Astrocyte (in vitro differentiated cells and primary cell): ENCODE results near the gene DNAAF5. TPM values are rescaled to one million over a fixed set of nuclear protein-coding genes. Genes with fewer than 3 reads are reported as not detected.

Experiments
- DNase-seq: peaks from one replicate; pipeline ENCODE4 v3.0.0-alpha.2; 2010; ENCODE audit warnings: low read depth
- FAIRE-seq: peaks from 2 replicates; lab custom pipeline; 2011; peaks lifted over from hg19 to GRCh38; lab: Jason Lieb, UNC
- H2AFZ ChIP-seq: 2 replicates; pipeline ENCODE4 v1.6.0; 2012; ENCODE audit warnings: low read depth, low read length, inconsistent platforms
- H3K27ac ChIP-seq: 2 replicates; pipeline ENCODE4 v1.5.1; 2011; ENCODE audit warnings: low read depth, low read length, inconsistent platforms
- H3K27me3 ChIP-seq: 2 replicates; pipeline ENCODE4 v1.6.0; 2011; ENCODE audit warnings: low read length, inconsistent platforms; ENCODE audit not compliant: insufficient read depth
- H3K36me3 ChIP-seq: 2 replicates; pipeline ENCODE4 v1.5.1; 2011; ENCODE audit warnings: low read length, inconsistent platforms; ENCODE audit not compliant: insufficient read depth
- H3K4me1 ChIP-seq: 2 replicates; pipeline ENCODE4 v1.5.1; 2011; ENCODE audit warnings: low read length, inconsistent platforms; ENCODE audit not compliant: insufficient read depth
- H3K4me2 ChIP-seq: 2 replicates; pipeline ENCODE4 v1.6.0; 2012; ENCODE audit warnings: low read length, inconsistent platforms
- H3K4me3 ChIP-seq: 2 replicates; pipeline ENCODE4 v1.5.1; 2011; ENCODE audit warnings: low read depth, mild to moderate bottlenecking, low read length, inconsistent platforms; ENCODE audit not compliant: insufficient read depth
- H3K79me2 ChIP-seq: 2 replicates; pipeline ENCODE4 v1.6.0; 2012; ENCODE audit warnings: mild to moderate bottlenecking, low read length, inconsistent platforms; ENCODE audit not compliant: insufficient read depth
- H3K9ac ChIP-seq: 2 replicates; pipeline ENCODE4 v1.6.0; 2012; ENCODE audit warnings: mild to moderate bottlenecking, low read length, inconsistent platforms
- H3K9me3 ChIP-seq: 2 replicates; pipeline ENCODE4 v1.5.1; 2012; ENCODE audit warnings: low read depth, mild to moderate bottlenecking, low read length, inconsistent platforms; ENCODE audit not compliant: insufficient read depth
- H4K20me1 ChIP-seq: 2 replicates; pipeline ENCODE4 v1.6.0; 2012; ENCODE audit warnings: low read length, inconsistent platforms; ENCODE audit not compliant: insufficient read depth
- H3K27ac Mint-ChIP-seq: one replicate; pipeline ENCODE4 v1.8.0; 2021; ENCODE audit warnings: mild to moderate bottlenecking, mixed read lengths; ENCODE audit not compliant: unreplicated experiment
- H3K27me3 Mint-ChIP-seq: one replicate; pipeline ENCODE4 v1.8.0; 2021; ENCODE audit warnings: low read depth, mixed read lengths; ENCODE audit not compliant: unreplicated experiment
- H3K36me3 Mint-ChIP-seq: one replicate; pipeline ENCODE4 v1.8.0; 2021; ENCODE audit warnings: low read depth, mixed read lengths; ENCODE audit not compliant: unreplicated experiment
- H3K4me1 Mint-ChIP-seq: one replicate; pipeline ENCODE4 v1.8.0; 2021; ENCODE audit warnings: low read depth, mixed read lengths; ENCODE audit not compliant: unreplicated experiment
- H3K4me3 Mint-ChIP-seq: one replicate; pipeline ENCODE4 v1.8.0; 2021; ENCODE audit warnings: mild to moderate bottlenecking, moderate library complexity, mixed read lengths; ENCODE audit not compliant: unreplicated experiment
- H3K9me3 Mint-ChIP-seq: one replicate; pipeline ENCODE4 v1.8.0; 2021; ENCODE audit warnings: mild to moderate bottlenecking, mixed read lengths; ENCODE audit not compliant: unreplicated experiment
- EZH2 ChIP-seq: IDR thresholded peaks from 2 replicates; pipeline ENCODE4 v1.6.1; 2012; ENCODE audit warnings: mild to moderate bottlenecking, low read length, inconsistent platforms; ENCODE audit not compliant: insufficient read depth
- total RNA-seq: library from RNA; stranded (reverse); gene quantifications from 2 replicates; pipeline ENCODE4 v1.2.1, GENCODE V29; 2021
- TF ChIP-seq, protein P1 (sequence below): IDR thresholded peaks from 2 replicates; pipeline ENCODE4 v1.5.1; 2011; ENCODE audit warnings: low read depth, mild to moderate bottlenecking, inconsistent platforms, low read length, moderate library complexity; ENCODE audit not compliant: insufficient read depth

The DNAAF5 gene
- total RNA-seq, 1 donor from 2014 or later = 24.5 TPM

DNA sequence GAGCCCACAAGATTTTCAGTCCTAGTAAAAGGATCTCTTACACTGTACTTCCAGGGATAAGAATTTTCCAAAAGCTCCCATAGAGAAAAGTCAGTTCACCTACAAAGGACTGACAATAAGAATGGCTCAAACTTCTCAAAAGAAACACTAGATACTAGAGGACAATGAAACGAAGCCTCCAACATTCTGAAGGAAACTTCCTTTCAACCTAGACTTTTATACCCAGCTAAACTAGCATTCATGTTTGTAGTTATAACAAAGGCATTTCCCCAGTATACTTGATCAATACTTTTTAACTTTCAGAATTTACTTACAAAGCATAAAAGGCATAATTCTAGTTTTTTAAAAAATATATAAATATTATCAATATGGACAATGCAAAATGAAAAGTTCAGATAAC, 41.0 kb upstream of the DNAAF5 start:
- no peak for DNase-seq
- Mint-ChIP-seq H3K4me3 (no peak overlapping the region), H3K27ac (no peak overlapping the region), H3K4me1 (no peaks in the 10 kb centered on the region), H3K36me3 (peaks cover 24% of the 10 kb centered on the region), H3K9me3 (peaks cover 32% of the 10 kb centered on the region), H3K27me3 (no peaks in the 10 kb centered on the region)
- Histone ChIP-seq H2AFZ (no peak overlapping the region), H3K79me2 (no peaks in the 10 kb centered on the region), H3K27ac (no peak overlapping the region), H3K4me2 (no peak overlapping the region), H4K20me1 (no peaks in the 10 kb centered on the region), H3K9me3 (peaks cover 13% of the 10 kb centered on the region), H3K27me3 (no peaks in the 10 kb centered on the region), H3K9ac (no peak overlapping the region), H3K4me1 (no peaks in the 10 kb centered on the region), H3K4me3 (no peak overlapping the region), H3K36me3 (no peaks in the 10 kb centered on the region)
- TF ChIP-seq, protein P1, sequence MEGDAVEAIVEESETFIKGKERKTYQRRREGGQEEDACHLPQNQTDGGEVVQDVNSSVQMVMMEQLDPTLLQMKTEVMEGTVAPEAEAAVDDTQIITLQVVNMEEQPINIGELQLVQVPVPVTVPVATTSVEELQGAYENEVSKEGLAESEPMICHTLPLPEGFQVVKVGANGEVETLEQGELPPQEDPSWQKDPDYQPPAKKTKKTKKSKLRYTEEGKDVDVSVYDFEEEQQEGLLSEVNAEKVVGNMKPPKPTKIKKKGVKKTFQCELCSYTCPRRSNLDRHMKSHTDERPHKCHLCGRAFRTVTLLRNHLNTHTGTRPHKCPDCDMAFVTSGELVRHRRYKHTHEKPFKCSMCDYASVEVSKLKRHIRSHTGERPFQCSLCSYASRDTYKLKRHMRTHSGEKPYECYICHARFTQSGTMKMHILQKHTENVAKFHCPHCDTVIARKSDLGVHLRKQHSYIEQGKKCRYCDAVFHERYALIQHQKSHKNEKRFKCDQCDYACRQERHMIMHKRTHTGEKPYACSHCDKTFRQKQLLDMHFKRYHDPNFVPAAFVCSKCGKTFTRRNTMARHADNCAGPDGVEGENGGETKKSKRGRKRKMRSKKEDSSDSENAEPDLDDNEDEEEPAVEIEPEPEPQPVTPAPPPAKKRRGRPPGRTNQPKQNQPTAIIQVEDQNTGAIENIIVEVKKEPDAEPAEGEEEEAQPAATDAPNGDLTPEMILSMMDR = no peak
- no peak for TF ChIP-seq EZH2
- FAIRE-seq = no peak

DNA sequence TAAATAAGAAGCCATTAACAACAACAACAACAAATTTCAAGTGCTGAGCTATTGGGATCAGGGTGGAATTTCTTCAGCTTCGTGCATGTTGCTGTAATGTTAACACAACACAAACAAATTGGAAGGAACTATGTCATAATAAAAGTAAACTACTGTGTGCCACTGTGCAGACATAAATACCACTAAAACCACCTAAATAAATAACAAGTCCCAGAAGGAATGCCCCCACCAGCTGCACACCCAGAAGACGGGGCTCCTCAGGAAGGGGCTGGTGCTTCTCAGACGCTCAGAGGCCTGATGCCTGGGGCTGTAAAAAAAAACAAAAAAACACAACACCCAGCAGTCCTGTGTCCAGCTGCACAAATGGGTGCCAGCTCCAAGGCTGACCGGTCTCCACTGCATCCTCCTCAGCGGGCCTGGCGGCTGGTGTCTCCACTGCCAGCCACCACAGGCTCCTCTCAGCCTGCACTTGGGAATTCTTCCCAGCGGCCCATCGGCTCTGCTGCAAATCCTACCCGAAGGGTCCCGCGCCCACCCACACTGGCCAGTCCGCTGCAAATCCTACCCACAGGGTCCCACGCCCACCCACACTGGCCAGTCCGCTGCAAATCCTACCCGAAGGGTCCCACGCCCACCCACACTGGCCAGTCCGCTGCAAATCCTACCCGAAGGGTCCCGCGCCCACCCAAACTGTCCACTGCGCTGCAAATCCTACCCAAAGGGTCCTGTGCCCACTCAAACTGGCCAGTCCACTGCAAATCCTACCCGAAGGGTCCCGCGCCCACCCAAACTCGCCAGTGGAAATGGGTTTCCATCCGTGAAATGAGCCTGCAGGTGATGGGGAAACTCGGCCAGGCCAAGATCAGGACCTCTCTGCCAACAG, 35.8 kb upstream of the DNAAF5 start:
- H3K27ac ChIP-seq = no peak overlapping the region
- H3K79me2 ChIP-seq = no peaks in the 10 kb centered on the region
- Mint-ChIP-seq H3K27ac (peak overlapping the region; percentile 47), H3K36me3 (peaks cover 26% of the 10 kb centered on the region), H3K4me3 (no peak overlapping the region), H3K4me1 (no peaks in the 10 kb centered on the region), H3K9me3 (peaks cover 36% of the 10 kb centered on the region), H3K27me3 (no peaks in the 10 kb centered on the region)
- peaks cover 7% of the 10 kb centered on the region for H3K9me3 ChIP-seq
- no peaks in the 10 kb centered on the region for H3K4me1 ChIP-seq
- no peak for FAIRE-seq
- H3K4me2 ChIP-seq = no peak overlapping the region
- TF ChIP-seq, protein P1 = no peak
- no peak for TF ChIP-seq EZH2
- no peak for DNase-seq
- H3K27me3 ChIP-seq = no peaks in the 10 kb centered on the region
- H4K20me1 ChIP-seq = no peaks in the 10 kb centered on the region
- no peak overlapping the region for H2AFZ ChIP-seq
- H3K36me3 ChIP-seq = no peaks in the 10 kb centered on the region
- H3K9ac ChIP-seq = no peak overlapping the region
- no peak overlapping the region for H3K4me3 ChIP-seq
